ENCODE measurements around the gene ANKRD34A. TPM values are rescaled to one million over a fixed set of nuclear protein-coding genes. Genes with fewer than 3 reads are reported as not detected.

ANKRD34A gene
- total and polyA plus RNA-seq, 2 donors (not counting 1 experiment from before 2014, with no cell fraction given) = 1.2 to 1.9 TPM

- Histone ChIP-seq H2AFZ (ENCODE audit: low read length) (no peak overlapping the region), H3K9ac (ENCODE audit: insufficient read depth, low read length) (no peak overlapping the region)
These were observed 10.8 kb upstream of the ANKRD34A start for GRCh38 chr1:145975216-145975615.

GRCh38 chr1:145974721-145975120 lies 10.3 kb upstream of the ANKRD34A start:
- no peaks in the 10 kb centered on the region for H3K79me2 ChIP-seq (ENCODE audit: control insufficient read depth, insufficient read depth, low read length)
- no peak for DNase-seq (ENCODE audit: low read depth in 2 of 2)
- no peak overlapping the region for H3K4me2 ChIP-seq (ENCODE audit: extremely low read depth, insufficient read depth, low read length)
- no peaks in the 10 kb centered on the region for H4K20me1 ChIP-seq (ENCODE audit: control insufficient read depth, extremely low read depth, insufficient read depth, low read length)
- no peak overlapping the region for H3K4me3 ChIP-seq (replicated peaks in 1 of 4; ENCODE audit: control extremely low read depth in 1 of 4, insufficient read depth in 1 of 4, low read depth in 3 of 4, low read length in 4 of 4)
- peaks cover 14% of the 10 kb centered on the region for H3K4me1 ChIP-seq (ENCODE audit: control insufficient read depth, extremely low read depth, insufficient read depth, low read length)
- H3K9ac ChIP-seq (ENCODE audit: insufficient read depth, low read length) = no peak overlapping the region
- no peak overlapping the region for H2AFZ ChIP-seq (ENCODE audit: low read length)
- H3K9me3 ChIP-seq (ENCODE audit: control insufficient read depth, insufficient read depth, low read depth, low read length) = no peaks in the 10 kb centered on the region
- TF ChIP-seq EZH2 (IDR thresholded peaks at IDR 0.05; ENCODE audit: low read length, missing control alignments) = no peak
- TF ChIP-seq CTCF (conservative IDR thresholded peaks at IDR 0.05 in 1 of 2, IDR thresholded peaks at IDR 0.05 in 1 of 2; ENCODE audit: low read depth in 1 of 2, low read length in 2 of 2) = no peak
- no peaks in the 10 kb centered on the region for H3K27me3 ChIP-seq (ENCODE audit: control insufficient read depth, insufficient read depth, low read length)
- H3K36me3 ChIP-seq (ENCODE audit: control insufficient read depth, insufficient read depth, low read length) = no peaks in the 10 kb centered on the region
- no peak overlapping the region for H3K27ac ChIP-seq (ENCODE audit: insufficient read depth, low read length)

More at GRCh38 chr1:145975216-145975615, 10.8 kb upstream of the ANKRD34A start:
- TF ChIP-seq EZH2 (IDR thresholded peaks at IDR 0.05; ENCODE audit: low read length, missing control alignments) (no peak), CTCF (conservative IDR thresholded peaks at IDR 0.05 in 1 of 2, IDR thresholded peaks at IDR 0.05 in 1 of 2; ENCODE audit: low read depth in 1 of 2, low read length in 2 of 2) (no peak)
- Histone ChIP-seq H3K4me3 (replicated peaks in 1 of 4; ENCODE audit: control extremely low read depth in 1 of 4, insufficient read depth in 1 of 4, low read depth in 3 of 4, low read length in 4 of 4) (no peak overlapping the region), H3K9me3 (ENCODE audit: control insufficient read depth, insufficient read depth, low read depth, low read length) (no peaks in the 10 kb centered on the region), H3K79me2 (ENCODE audit: control insufficient read depth, insufficient read depth, low read length) (no peaks in the 10 kb centered on the region), H3K4me2 (ENCODE audit: extremely low read depth, insufficient read depth, low read length) (no peak overlapping the region), H3K36me3 (ENCODE audit: control insufficient read depth, insufficient read depth, low read length) (no peaks in the 10 kb centered on the region), H3K4me1 (ENCODE audit: control insufficient read depth, extremely low read depth, insufficient read depth, low read length) (peaks cover 18% of the 10 kb centered on the region), H3K27ac (ENCODE audit: insufficient read depth, low read length) (no peak overlapping the region), H3K27me3 (ENCODE audit: control insufficient read depth, insufficient read depth, low read length) (no peaks in the 10 kb centered on the region), H4K20me1 (ENCODE audit: control insufficient read depth, extremely low read depth, insufficient read depth, low read length) (no peaks in the 10 kb centered on the region)
- no peak for DNase-seq (ENCODE audit: low read depth in 2 of 2)

GRCh38 chr1:145972580-145972979 lies 8.2 kb upstream of the ANKRD34A start:
- no peak for TF ChIP-seq CTCF (conservative IDR thresholded peaks at IDR 0.05 in 1 of 2, IDR thresholded peaks at IDR 0.05 in 1 of 2; ENCODE audit: low read depth in 1 of 2, low read length in 2 of 2)
- no peak for TF ChIP-seq EZH2 (IDR thresholded peaks at IDR 0.05; ENCODE audit: low read length, missing control alignments)
- no peak for DNase-seq (ENCODE audit: low read depth in 2 of 2)
- no peaks in the 10 kb centered on the region for H3K36me3 ChIP-seq (ENCODE audit: control insufficient read depth, insufficient read depth, low read length)
- H4K20me1 ChIP-seq (ENCODE audit: control insufficient read depth, extremely low read depth, insufficient read depth, low read length) = no peaks in the 10 kb centered on the region
- no peaks in the 10 kb centered on the region for H3K79me2 ChIP-seq (ENCODE audit: control insufficient read depth, insufficient read depth, low read length)
- H3K9me3 ChIP-seq (ENCODE audit: control insufficient read depth, insufficient read depth, low read depth, low read length) = no peaks in the 10 kb centered on the region
- no peak overlapping the region for H3K9ac ChIP-seq (ENCODE audit: insufficient read depth, low read length)
- no peak overlapping the region for H3K4me3 ChIP-seq (replicated peaks in 1 of 4; ENCODE audit: control extremely low read depth in 1 of 4, insufficient read depth in 1 of 4, low read depth in 3 of 4, low read length in 4 of 4)
- no peak overlapping the region for H3K27ac ChIP-seq (ENCODE audit: insufficient read depth, low read length)
- no peak overlapping the region for H3K4me2 ChIP-seq (ENCODE audit: extremely low read depth, insufficient read depth, low read length)
- H3K27me3 ChIP-seq (ENCODE audit: control insufficient read depth, insufficient read depth, low read length) = no peaks in the 10 kb centered on the region
- H2AFZ ChIP-seq (ENCODE audit: low read length) = no peak overlapping the region
- H3K4me1 ChIP-seq (ENCODE audit: control insufficient read depth, extremely low read depth, insufficient read depth, low read length) = no peaks in the 10 kb centered on the region

Data from fibroblast of lung (primary cell).